ENCODE measurements around the gene GDI1.

GDI1 gene

GRCh38 chrX:154444755-154445246 lies 7.8 kb downstream of the GDI1 start:
- TF ChIP-seq, protein P1, sequence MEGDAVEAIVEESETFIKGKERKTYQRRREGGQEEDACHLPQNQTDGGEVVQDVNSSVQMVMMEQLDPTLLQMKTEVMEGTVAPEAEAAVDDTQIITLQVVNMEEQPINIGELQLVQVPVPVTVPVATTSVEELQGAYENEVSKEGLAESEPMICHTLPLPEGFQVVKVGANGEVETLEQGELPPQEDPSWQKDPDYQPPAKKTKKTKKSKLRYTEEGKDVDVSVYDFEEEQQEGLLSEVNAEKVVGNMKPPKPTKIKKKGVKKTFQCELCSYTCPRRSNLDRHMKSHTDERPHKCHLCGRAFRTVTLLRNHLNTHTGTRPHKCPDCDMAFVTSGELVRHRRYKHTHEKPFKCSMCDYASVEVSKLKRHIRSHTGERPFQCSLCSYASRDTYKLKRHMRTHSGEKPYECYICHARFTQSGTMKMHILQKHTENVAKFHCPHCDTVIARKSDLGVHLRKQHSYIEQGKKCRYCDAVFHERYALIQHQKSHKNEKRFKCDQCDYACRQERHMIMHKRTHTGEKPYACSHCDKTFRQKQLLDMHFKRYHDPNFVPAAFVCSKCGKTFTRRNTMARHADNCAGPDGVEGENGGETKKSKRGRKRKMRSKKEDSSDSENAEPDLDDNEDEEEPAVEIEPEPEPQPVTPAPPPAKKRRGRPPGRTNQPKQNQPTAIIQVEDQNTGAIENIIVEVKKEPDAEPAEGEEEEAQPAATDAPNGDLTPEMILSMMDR (IDR thresholded peaks at IDR 0.05; ENCODE audit: insufficient read depth, low read depth, low read length, missing control alignments) = no peak
- no peak for DNase-seq (ENCODE audit: low read depth)
- H3K4me3 ChIP-seq (ENCODE audit: low read depth, low read length) = peak overlapping the region; percentile 68

DNA sequence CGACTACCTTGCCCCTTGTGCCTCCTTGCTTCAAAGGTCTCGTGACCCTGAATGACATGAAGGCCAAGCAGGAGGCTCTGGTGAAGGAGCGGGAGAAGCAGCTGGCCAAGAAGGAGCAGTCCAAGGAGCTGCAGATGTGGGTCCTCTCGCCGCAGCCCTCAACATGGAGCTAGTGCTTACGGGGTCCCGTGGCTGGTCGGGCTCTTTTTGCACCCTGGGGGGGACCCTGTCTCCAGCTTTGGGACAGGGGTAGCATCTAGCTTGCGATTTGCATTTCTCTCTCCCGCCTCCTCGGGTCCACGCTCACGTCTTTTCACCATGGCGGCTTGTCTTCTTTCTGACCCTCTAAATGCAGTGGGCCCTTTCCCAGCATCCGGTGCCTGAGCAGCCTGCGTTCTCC lies 8.8 kb downstream of the GDI1 start:
- TF ChIP-seq, protein P1 (IDR thresholded peaks at IDR 0.05; ENCODE audit: insufficient read depth, low read depth, low read length, missing control alignments) = no peak
- DNase-seq (ENCODE audit: low read depth) = no peak
- no peak overlapping the region for H3K4me3 ChIP-seq (ENCODE audit: low read depth, low read length)

- no peak for DNase-seq (ENCODE audit: low read depth)
- H3K4me3 ChIP-seq (ENCODE audit: low read depth, low read length) = no peak overlapping the region
- TF ChIP-seq, protein P1 (IDR thresholded peaks at IDR 0.05; ENCODE audit: insufficient read depth, low read depth, low read length, missing control alignments) = no peak
These were observed 9.5 kb downstream of the GDI1 start for GRCh38 chrX:154446430-154446829.

DNA sequence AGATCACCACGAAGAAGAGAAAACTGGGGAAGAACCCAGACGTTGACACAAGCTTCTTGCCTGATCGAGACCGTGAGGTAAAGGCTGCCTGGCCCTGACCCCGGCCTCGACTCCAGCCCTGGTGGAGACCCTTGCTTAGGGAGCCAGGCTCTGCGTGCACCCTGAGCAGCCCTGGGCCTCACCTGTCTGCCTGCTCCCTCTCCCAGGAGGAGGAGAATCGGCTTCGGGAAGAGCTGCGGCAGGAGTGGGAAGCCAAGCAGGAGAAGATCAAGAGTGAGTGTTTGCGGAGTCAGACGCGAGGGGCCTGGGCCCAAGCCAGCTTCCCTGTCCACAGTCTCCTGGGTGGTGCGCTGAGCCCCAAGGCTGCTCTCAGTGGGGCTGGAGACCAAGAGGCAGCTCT lies 11.5 kb downstream of the GDI1 start:
- TF ChIP-seq, protein P1 (IDR thresholded peaks at IDR 0.05; ENCODE audit: insufficient read depth, low read depth, low read length, missing control alignments) = no peak
- DNase-seq (ENCODE audit: low read depth) = no peak
- H3K4me3 ChIP-seq (ENCODE audit: low read depth, low read length) = no peak overlapping the region

- no peak for DNase-seq (ENCODE audit: low read depth)
- H3K4me3 ChIP-seq (ENCODE audit: low read depth, low read length) = no peak overlapping the region
- TF ChIP-seq, protein P1 (IDR thresholded peaks at IDR 0.05; ENCODE audit: insufficient read depth, low read depth, low read length, missing control alignments) = no peak
These were observed 12.7 kb downstream of the GDI1 start for GRCh38 chrX:154449618-154450017.

DNA sequence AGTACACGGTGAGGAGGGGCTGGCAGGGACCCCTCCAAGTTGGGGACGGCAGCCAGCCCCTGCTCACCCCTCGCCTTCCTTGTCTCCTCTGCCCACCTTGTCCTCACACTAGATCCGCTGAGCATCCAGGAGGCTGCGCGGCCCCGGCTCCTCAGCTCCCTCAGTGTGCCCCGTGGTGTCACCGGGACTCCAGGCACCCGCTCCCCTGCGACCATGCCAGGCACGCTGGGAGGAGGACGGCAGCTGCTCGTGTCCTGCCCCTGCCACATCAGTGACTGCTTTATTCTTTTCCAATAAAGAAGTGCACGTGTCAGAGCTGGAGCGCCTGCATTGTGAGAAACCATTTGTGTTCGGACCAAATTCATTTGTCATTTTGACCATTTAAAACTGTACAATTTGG lies 13.4 kb downstream of the GDI1 start:
- TF ChIP-seq, protein P1 (IDR thresholded peaks at IDR 0.05; ENCODE audit: insufficient read depth, low read depth, low read length, missing control alignments) = no peak
- H3K4me3 ChIP-seq (ENCODE audit: low read depth, low read length) = no peak overlapping the region
- no peak for DNase-seq (ENCODE audit: low read depth)

GRCh38 chrX:154452823-154453222 lies 15.9 kb downstream of the GDI1 start:
- DNase-seq (ENCODE audit: low read depth) = no peak
- H3K4me3 ChIP-seq (ENCODE audit: low read depth, low read length) = no peak overlapping the region
- TF ChIP-seq, protein P1 (IDR thresholded peaks at IDR 0.05; ENCODE audit: insufficient read depth, low read depth, low read length, missing control alignments) = no peak

All from GM12865 (cell line).